ENCODE measurements around the gene FOXG1. TPM values are rescaled to one million over a fixed set of nuclear protein-coding genes. Genes with fewer than 3 reads are reported as not detected.

Gene FOXG1
- total RNA-seq, 1 donor from 2014 or later: not detected

- Histone ChIP-seq H3K36me3 (ENCODE audit: control insufficient read depth, insufficient read depth, low read length) (no peaks in the 10 kb centered on the region), H3K4me3 (ENCODE audit: low read depth, low read length) (no peak overlapping the region), H3K27me3 (ENCODE audit: control insufficient read depth, insufficient read depth, low read length) (peaks cover 66% of the 10 kb centered on the region)
- TF ChIP-seq CTCF (IDR thresholded peaks at IDR 0.05; ENCODE audit: insufficient read depth, low read length, severe bottlenecking): no peak
- no peak for FAIRE-seq
- DNase-seq (ENCODE audit: low read depth): no peak
Observed at GRCh38 chr14:28763751-28764256, 2.8 kb upstream of the FOXG1 start.

- Histone ChIP-seq H3K36me3 (ENCODE audit: control insufficient read depth, insufficient read depth, low read length) (no peaks in the 10 kb centered on the region), H3K4me3 (ENCODE audit: low read depth, low read length) (no peak overlapping the region), H3K27me3 (ENCODE audit: control insufficient read depth, insufficient read depth, low read length) (peaks cover 62% of the 10 kb centered on the region)
- no peak for TF ChIP-seq CTCF (IDR thresholded peaks at IDR 0.05; ENCODE audit: insufficient read depth, low read length, severe bottlenecking)
- FAIRE-seq (no peak), DNase-seq (ENCODE audit: low read depth) (no peak)
Observed at GRCh38 chr14:28764257-28765160, 2.1 kb upstream of the FOXG1 start.

- DNase-seq (ENCODE audit: low read depth): no peak
- no peak for TF ChIP-seq CTCF (IDR thresholded peaks at IDR 0.05; ENCODE audit: insufficient read depth, low read length, severe bottlenecking)
- no peak for FAIRE-seq
- peaks cover 54% of the 10 kb centered on the region for H3K27me3 ChIP-seq (ENCODE audit: control insufficient read depth, insufficient read depth, low read length)
- H3K4me3 ChIP-seq (ENCODE audit: low read depth, low read length): no peak overlapping the region
- no peaks in the 10 kb centered on the region for H3K36me3 ChIP-seq (ENCODE audit: control insufficient read depth, insufficient read depth, low read length)
Observed at GRCh38 chr14:28765169-28765830, 1.3 kb upstream of the FOXG1 start.

- no peak for TF ChIP-seq CTCF (IDR thresholded peaks at IDR 0.05; ENCODE audit: insufficient read depth, low read length, severe bottlenecking)
- no peak for FAIRE-seq
- H3K4me3 ChIP-seq (ENCODE audit: low read depth, low read length): no peak overlapping the region
- no peaks in the 10 kb centered on the region for H3K36me3 ChIP-seq (ENCODE audit: control insufficient read depth, insufficient read depth, low read length)
- DNase-seq (ENCODE audit: low read depth): no peak
- peaks cover 50% of the 10 kb centered on the region for H3K27me3 ChIP-seq (ENCODE audit: control insufficient read depth, insufficient read depth, low read length)
Observed at GRCh38 chr14:28765831-28766468, 637 bp upstream of the FOXG1 start.

GRCh38 chr14:28767030-28767852 lies 654 bp downstream of the FOXG1 start:
- FAIRE-seq: no peak
- no peak for DNase-seq (ENCODE audit: low read depth)
- no peaks in the 10 kb centered on the region for H3K36me3 ChIP-seq (ENCODE audit: control insufficient read depth, insufficient read depth, low read length)
- H3K27me3 ChIP-seq (ENCODE audit: control insufficient read depth, insufficient read depth, low read length): peaks cover 41% of the 10 kb centered on the region
- no peak for TF ChIP-seq CTCF (IDR thresholded peaks at IDR 0.05; ENCODE audit: insufficient read depth, low read length, severe bottlenecking)
- no peak overlapping the region for H3K4me3 ChIP-seq (ENCODE audit: low read depth, low read length)

All from bronchial epithelial cell (primary cell).